GM21367 (cell line): ENCODE measurements around the gene TANC1.
"Not testable (repeated sequence)": the region's sequence is repeated elsewhere in the genome, so short reads cannot be mapped to it uniquely, and the experiment has no call there.

Source experiments
- ATAC-seq: cut with Tn5 transposase; IDR thresholded peaks from one replicate; pipeline ENCODE4 v1.9.1; 2021; ENCODE audit not compliant: unreplicated experiment

TANC1 gene

DNA sequence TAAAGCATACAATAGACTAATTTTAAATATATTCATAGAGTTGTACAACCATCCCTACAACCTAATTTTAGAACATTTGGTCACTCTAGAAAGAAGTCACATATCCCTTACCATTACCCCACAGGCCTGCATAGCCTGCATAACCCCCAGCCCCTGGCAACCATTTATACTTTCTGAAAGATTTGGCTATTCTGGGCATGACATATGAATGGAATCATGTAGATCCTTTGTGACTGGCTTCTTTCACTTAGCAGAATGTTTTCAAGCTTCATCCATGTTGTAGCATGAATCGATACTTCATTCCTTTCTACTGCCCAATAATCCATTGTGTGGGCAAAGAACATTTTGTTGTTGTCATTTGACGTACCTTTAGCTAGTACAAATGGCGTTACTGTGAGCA is 166.5 kb downstream of the TANC1 start:
- no peak for ATAC-seq

DNA sequence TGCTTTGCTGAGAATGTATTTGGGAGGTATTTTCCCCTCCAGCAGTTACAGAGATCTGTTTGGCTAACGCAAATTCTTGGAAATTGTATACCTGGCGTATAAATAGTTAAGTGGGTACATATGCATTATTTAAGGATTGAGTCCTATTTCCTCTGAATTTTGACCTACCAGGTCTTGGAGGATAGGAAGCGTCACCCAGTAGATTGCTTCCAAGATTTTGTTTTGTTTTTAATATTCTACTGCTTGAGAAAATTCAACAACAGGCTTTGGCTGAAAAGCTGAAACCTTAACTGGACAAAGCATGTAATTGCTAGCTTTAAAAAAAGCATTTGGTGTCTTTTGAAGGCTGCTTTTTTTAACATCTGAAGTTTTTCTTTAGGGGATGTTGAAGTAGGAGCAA is 168.0 kb downstream of the TANC1 start:
- ATAC-seq: no peak

DNA sequence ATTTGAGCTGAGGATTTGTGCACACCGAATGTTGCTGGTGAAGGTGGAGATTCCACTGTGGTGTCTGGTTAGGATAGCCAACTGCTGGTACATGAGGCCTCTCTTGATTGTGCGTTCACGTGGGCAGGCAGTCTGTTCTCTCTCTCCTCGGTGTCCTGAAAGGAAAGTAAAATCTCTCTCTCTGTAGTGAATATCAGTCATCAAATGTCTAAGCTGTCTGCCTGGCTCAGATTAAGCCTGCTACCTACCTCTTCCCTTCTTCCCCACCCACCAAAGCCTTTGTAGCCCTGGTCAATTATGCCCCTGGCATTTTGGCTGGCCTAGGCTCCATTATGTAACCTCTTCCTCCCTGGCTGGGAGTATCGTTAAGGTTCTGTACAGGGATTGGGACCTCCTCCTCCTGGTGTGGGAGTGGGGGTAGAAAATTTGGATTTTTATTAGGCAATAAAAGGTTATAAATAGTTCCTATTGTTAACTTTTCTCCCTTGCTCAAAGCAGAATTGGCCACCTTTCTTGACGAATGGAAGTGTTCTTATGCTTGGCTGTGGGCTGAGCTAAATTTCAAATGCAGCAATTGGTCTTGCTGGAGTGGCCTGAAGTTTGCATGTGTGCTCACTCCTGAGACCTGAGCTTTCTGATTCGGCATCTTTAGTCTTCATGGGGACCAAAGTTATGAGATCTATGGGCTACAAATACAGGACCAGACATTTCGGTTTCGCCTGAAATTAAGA is 169.2 kb downstream of the TANC1 start:
- ATAC-seq: no peak

DNA sequence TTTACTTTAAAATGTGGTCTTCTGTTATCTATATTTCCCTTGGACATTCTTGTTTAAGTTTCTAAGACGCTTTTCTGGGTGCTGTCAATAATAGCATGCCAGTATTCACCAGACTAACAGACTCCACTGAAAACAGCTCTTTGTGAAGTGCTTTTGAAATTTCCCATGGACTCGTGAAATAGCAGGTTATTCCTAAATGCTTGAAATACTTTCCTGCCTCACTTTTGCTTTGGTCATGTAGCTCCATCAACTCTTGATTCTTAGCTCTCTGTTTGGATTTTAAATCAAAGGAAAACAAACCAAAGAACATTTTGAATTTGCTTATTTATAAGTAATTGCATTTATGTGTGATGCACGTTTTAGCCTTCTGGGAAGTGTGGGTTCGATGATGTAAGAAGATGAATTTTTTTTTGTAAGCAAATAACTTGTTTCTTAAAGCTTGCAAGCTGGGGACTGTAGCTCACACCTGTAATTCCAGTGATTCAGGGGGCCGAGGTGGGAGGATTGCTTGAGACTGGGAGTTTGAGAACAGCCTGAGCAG is 170.3 kb downstream of the TANC1 start:
- ATAC-seq: no peak

DNA sequence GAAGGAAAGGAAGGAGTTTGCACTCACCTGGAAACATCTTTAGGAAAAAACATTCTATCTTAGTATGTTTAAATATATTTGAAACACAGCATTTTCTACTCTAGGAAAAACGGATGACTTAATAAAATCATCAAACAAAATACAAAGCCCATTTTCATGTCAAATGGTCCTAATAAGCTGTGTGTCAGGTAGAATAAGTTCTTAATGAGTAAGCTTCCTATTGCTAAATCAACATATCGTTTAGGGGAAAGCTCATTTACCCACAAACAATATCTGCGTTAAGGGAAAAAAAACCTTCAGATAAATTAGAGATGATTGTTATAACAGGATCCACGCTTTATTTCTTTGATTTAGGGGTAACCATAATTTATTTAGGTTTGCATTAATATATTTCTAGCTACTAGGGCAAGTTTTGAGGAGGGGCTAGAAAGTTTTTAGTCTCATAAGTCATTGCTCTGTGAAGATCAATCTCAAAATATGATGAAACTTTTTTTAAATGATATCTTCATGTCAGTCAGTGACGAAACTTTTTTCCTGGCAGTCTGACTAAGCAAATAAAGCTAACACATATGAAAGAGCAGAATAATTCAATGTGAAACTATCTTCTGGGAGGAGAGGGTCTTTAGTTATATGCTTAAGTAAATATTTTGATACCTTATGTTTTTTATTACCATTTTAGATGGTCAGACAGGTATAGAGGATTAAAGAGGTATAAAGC is 170.9 kb downstream of the TANC1 start:
- ATAC-seq: no peak

DNA sequence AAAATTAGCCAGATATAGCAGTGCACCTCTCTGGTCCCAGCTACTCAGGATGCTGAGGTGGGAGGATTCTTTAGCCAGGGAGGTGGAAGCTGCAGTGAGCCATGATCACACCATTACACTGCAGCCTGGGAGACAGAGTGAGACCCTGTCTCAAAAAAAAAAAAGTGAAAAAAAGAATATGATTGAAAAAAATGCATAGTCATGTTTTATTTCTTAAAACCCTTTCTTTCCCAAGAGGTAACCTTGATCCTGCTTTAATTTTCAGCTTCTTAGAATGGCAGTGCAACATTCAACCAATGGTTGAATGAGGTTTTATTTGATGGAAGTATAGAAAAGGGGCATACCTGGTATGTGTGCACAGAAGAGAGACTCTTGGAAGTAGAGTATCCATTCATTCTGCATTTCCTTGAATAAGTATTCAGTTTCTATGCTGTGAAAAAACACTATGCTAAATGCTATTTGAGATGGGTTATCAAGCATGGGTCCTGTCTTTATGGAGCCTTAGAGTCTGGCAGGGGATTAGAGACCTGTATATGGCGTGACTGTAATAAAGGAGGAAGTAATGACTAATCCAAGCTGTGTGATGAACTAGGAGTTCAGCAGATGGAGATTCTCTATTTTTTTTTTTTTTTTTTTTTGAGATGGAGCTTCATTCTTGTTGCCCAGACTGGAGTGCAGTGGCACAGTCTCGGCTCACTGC is 171.8 kb downstream of the TANC1 start:
- ATAC-seq: no peak

DNA sequence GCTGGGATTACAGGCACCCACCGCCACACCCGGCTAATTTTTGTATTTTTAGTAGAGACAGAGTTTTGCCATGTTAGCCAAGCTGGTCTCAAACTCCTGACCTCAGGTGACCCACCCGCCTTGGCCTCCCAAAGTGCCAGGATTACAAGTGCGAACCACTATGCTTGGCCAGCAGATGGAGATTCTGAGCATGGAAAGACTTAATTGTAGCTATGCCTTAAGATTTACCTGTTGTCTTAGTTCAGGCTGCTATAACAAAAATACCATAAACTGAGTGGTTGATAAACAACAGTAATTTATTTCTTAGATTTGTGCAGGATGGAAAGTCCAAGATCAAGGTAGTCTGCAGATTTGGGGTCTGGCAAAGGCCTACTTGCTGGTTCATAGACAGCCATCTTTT is 172.4 kb downstream of the TANC1 start:
- ATAC-seq: not testable (repeated sequence)

DNA sequence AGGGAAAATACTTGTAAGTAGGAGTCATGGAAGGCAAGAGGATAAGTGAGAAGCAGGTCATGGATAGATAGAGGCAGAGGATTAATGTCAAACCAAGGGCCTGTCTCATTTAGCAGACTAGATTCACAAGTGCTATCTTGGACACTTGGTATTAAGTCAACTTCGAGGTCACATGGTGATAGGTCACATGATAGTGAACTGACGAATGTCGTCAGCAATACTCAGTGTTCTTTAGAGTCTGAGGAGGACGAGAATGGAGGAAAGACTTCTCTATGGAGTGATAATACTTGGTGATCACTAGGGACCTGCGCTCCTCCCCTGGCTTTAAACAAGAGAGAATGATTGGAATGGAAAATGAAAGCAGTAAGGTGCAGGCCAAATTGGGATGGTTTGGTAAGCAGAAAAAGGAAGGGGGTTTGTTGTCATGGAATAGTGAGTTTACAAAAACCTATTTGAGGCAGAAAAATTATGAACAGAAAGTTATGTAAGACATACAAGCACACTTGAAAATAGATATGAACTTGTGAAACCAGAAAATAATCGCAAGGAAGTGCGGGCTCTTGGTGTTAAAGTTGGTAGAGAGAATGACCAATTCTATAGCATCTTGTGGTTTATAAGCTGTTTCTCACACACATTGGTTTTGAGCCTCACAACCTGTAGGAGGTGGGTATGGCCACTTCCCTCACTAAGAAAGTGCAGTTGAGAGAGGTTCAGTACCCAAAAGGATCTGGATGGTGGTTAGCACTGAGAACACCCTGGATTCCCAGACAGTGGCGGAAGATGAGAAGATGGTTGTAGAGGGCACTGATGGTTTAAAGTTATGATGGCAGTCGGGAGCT is 176.6 kb downstream of the TANC1 start:
- peak; percentile 50 for ATAC-seq

DNA sequence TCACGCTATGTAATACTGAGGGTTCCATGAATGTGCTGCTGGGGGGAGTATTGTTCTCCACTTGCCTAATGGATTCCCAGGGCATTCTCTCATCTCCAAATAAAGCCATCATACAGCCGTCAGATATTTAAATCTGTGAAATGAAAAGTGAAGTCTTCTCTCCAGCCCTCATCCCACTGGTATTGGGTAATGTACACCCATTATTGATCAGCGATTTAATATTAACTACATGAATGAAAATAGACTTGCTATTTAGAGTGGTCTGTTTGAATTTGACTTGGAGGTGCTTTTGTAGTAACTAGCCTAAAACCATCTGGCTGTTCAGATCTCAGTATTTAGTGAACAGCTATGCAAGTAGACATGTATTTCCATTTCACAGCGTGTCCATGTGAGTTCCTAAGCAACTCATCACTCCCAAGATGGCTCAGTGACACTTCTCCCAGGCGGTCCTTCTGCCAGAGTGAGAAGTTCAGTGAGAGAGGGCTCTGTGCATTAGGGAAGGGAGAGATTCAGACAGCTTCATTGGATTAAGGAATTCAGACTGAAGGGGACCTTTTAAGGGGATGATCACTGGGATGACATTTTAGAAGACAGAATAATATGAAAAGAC is 177.4 kb downstream of the TANC1 start:
- no peak for ATAC-seq

DNA sequence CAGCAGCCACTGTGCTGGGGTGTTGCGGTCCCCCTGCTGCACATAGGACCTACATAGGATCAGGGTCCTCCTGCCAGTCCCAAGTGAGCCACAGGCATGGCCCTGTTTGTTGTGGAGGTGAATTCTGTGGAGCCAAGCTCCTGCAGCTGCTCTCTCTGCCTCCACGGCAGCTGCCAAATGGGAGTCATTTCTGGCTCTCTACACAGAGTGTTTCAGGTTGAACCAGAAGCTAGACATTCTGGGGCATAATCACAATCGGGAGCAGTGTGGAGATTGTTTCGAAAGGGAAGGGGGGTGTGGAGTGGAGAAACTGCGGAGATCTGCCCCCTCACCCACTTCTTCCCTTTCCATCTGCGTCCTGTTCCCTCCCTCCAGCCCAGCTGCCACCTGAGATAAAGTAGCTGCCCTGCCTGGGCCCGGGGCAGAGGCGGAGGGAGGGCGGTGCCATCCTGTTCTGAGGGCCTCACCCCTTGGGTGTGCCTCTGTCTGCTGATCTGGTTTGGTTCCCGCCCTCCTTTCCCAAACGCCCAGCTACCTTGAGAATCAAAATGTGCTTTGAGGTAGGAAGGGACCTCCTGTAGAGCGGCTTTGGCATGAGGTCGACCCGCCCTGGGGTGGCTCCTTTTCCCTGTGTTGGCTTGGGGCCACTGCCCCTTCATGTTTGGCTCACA is 178.7 kb downstream of the TANC1 start:
- no peak for ATAC-seq

DNA sequence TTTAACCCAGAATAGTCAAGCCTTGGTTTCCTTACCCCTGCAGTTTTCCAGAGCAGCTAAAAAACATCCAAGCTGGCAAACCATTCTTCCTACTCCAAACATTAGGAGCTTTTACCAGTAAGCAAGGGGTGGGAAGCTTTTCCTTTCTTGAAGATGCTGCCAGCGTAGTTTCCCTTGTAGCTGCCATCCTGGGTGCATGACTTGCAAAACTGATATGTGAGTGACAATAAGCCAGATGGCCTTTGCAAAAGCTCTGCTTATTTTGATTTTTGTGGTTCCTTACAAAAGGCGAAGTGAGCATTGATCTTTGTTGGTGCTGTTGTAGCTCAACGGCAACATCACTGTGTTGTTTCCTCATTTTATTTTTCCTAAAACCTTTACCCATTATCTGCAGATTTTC is 179.2 kb downstream of the TANC1 start:
- ATAC-seq: no peak

DNA sequence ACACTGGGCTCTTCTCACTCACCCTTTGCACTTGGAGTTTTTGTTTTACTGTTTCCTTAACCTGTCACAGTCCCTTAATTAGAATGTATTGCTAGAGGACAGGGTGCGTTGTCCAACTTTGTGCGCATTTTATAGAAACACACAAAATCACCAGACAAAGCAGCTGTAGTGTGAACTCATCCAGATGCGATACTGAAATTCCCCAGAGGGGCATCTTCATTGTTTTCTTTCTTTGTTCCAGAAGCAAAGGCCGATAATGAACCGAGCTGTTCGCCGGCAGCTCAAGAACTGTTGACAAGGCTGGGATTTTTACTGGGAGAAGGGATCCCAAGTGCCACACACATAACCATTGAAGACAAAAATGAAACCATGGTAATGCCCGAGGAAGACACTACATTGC is 180.5 kb downstream of the TANC1 start:
- no peak for ATAC-seq

DNA sequence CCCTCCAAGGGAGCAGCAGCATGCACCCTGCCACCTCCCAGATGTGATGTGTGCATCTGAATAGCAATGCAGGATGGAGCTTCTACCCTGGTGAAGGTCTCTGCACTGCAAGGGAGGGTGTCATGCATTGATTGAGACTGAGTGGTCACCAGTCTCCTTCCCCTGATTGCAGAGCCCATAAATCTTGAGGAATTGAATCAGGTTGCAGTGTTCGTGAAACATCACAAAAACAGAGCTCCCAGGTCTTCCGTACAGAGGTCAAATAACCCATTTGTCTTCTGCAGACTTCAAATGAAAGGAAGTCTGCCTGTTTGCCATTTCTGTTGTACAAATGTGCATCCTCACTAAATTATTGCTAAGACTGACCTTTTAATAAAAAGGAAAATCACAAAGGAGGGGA is 181.3 kb downstream of the TANC1 start:
- ATAC-seq: no peak

DNA sequence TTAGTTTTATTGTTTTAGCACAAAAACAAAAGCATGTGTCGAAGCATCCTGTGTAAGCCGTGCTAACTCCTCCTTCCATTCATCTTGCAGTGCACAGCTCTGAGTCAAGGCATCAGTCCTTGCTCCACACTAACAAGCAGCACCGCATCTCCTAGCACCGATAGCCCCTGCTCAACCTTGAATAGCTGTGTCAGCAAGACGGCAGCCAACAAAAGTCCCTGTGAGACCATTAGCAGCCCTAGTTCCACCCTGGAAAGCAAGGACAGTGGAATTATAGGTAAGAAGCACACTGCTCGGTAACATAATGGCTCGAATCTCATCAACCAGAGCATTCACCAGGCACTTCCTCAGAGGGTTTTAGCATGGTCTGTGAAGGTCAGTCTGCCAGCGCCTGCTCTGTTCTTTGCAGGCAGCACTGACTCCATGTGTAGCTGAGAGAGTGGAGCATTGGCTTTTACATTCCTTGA is 181.9 kb downstream of the TANC1 start:
- ATAC-seq: no peak

DNA sequence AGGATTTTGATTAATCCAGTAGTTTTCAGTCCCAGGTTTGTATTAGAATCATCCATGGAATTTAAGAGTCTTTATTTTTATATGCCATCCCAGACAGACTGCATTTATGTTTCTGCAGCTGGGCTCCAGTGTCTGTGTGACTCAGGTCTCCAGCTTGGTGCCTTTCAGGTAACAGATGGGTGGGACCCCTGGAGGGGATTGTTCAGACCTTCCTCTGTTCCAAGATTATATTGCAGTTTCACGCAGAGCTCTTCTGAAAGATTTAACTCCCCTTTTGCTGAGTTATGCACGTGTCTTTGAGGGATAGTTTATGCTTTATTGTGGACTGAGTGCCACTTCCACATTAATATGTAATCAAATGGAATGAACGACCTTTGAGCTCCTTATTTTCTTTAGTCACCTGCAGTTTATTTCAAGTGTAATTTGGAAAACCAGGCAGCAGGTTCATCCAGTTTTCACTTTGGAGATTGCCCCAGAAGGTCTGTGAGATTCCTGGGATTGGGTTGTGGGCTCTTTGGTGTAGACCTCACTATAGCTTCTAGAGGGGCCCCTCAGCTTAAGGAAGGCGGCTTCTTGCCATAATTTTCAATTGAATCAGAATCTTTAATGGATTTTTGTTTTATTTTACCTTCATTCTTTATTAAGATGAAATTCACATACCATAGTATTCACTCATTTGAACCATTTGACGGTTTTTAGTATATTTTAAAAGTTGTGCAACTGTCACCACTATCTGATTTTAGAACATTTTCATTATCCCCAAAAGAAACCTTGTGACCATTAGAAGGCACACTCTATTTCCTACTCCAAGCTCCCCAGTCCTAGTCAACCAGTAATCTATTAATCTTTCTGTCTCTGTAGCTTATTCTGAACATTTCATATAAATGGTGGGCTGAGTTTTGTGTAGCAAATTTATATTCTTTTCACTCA is 183.0 kb downstream of the TANC1 start:
- ATAC-seq: no peak

DNA sequence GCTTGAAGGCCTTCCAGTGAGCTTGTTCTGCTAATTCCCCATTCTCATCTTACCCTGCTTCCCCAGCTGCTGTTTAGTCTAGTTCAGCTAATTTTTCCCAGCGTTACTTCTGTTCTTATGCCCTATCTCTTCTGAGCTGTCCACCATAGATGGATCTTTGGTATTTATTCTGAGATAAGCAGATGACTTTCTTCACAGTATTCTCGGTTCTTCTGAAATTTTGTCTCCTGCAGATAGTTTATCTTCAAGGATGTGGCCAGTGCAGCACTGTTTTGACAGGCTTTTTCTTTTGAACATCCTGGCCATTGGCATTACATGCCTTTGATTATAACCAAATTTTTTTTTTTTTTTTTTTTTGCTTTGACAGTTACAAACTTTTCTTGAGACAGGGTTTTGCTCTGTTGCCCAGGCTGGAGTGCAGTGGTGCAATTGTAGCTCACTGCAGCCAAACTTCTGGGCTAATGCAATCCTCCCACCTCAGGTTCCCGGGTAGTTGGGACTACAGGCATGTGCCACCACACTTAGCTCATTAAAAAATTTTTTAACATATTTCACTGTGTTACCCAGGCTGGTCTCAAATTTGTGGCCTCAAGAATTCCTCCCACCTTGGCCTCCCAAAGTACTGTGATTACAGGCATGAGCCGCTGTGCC is 183.8 kb downstream of the TANC1 start:
- ATAC-seq: no peak

DNA sequence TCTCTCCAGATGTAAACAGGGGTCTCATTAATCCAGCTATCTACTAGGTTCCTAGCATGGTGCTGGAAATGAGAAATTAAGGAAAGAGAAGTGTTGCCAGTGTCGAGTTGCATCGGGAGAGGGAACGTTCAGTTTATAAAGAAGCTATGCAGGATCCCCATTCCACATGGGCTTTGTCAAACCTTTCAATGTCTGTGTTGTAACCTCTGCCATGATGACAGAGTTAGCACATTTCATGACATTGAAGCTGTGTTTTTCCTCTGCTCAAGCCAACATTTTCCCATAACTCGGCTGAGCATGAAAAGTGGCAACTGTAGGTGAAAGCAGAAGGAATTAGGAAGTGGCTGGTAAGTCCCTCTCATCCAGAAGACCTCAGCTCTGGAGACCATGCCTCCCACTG is 184.6 kb downstream of the TANC1 start:
- ATAC-seq: no peak

DNA sequence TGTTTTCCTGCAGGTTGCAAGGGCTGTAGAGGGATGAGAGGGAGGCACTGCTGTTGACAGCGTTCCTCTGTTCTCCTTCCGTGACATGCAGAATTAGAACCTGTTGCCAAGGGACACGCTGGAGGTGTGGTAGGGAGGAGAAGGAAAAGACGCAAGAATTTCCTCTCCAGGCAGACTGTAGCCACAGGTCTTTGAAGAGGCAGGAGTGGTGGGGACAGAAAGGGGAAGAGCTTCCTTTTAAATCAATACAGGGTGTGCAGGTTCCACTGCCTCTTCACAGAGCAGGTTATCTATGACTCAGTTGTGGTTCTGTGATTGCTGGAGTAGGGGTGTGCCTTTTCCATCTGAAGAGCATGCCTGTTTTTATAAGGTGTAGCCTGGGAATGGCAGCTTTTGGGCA is 185.0 kb downstream of the TANC1 start:
- ATAC-seq: no peak
